Activated naive CD8-positive, alpha-beta T cell (primary cell): ENCODE data around the gene IFNA13.

ENCODE experiments used
- H3K27ac Mint-ChIP-seq: one replicate; pipeline ENCODE4 v1.8.0; 2021; ENCODE audit warnings: mixed read lengths
- H3K27me3 Mint-ChIP-seq: one replicate; pipeline ENCODE4 v1.8.0; 2021; ENCODE audit warnings: mixed read lengths
- H3K36me3 Mint-ChIP-seq: one replicate; pipeline ENCODE4 v1.8.0; 2021; ENCODE audit warnings: mixed read lengths
- H3K4me1 Mint-ChIP-seq: one replicate; pipeline ENCODE4 v1.8.0; 2021; ENCODE audit warnings: low read depth, mixed read lengths
- H3K4me3 Mint-ChIP-seq: one replicate; pipeline ENCODE4 v1.8.0; 2021; ENCODE audit warnings: mild to moderate bottlenecking, mixed read lengths
- H3K9me3 Mint-ChIP-seq: one replicate; pipeline ENCODE4 v1.8.0; 2021; ENCODE audit warnings: low read depth, mixed read lengths

Gene IFNA13

GRCh38 chr9:21331676-21332402 is 36.0 kb downstream of the IFNA13 start:
- H3K36me3 Mint-ChIP-seq = peaks cover 17% of the 10 kb centered on the region
- peaks cover 84% of the 10 kb centered on the region for H3K4me1 Mint-ChIP-seq
- peak overlapping the region; percentile 96 for H3K4me3 Mint-ChIP-seq
- no peaks in the 10 kb centered on the region for H3K27me3 Mint-ChIP-seq
- no peaks in the 10 kb centered on the region for H3K9me3 Mint-ChIP-seq
- peak overlapping the region; percentile 68 for H3K27ac Mint-ChIP-seq

- Mint-ChIP-seq H3K36me3 (peaks cover 3% of the 10 kb centered on the region), H3K9me3 (no peaks in the 10 kb centered on the region), H3K27ac (no peak overlapping the region), H3K4me3 (no peak overlapping the region), H3K27me3 (no peaks in the 10 kb centered on the region), H3K4me1 (peaks cover 59% of the 10 kb centered on the region)
Observed at GRCh38 chr9:21326526-21327139, 41.2 kb downstream of the IFNA13 start.

GRCh38 chr9:21324047-21324446 is 43.8 kb downstream of the IFNA13 start:
- Mint-ChIP-seq H3K27me3 (no peaks in the 10 kb centered on the region), H3K36me3 (peaks cover 3% of the 10 kb centered on the region), H3K4me1 (peaks cover 38% of the 10 kb centered on the region), H3K9me3 (no peaks in the 10 kb centered on the region), H3K4me3 (no peak overlapping the region), H3K27ac (peak overlapping the region; percentile 5)

GRCh38 chr9:21322911-21323461 is 44.9 kb downstream of the IFNA13 start:
- peaks cover 29% of the 10 kb centered on the region for H3K4me1 Mint-ChIP-seq
- no peaks in the 10 kb centered on the region for H3K9me3 Mint-ChIP-seq
- peak overlapping the region; percentile 10 for H3K27ac Mint-ChIP-seq

GRCh38 chr9:21320465-21320864 is 47.4 kb downstream of the IFNA13 start:
- H3K4me3 Mint-ChIP-seq = no peak overlapping the region
- H3K27ac Mint-ChIP-seq = no peak overlapping the region
- H3K27me3 Mint-ChIP-seq = no peaks in the 10 kb centered on the region
- peaks cover 3% of the 10 kb centered on the region for H3K36me3 Mint-ChIP-seq
- H3K4me1 Mint-ChIP-seq = peaks cover 10% of the 10 kb centered on the region
- no peaks in the 10 kb centered on the region for H3K9me3 Mint-ChIP-seq

More at GRCh38 chr9:21322911-21323461, 44.9 kb downstream of the IFNA13 start:
- no peaks in the 10 kb centered on the region for H3K27me3 Mint-ChIP-seq
- no peak overlapping the region for H3K4me3 Mint-ChIP-seq
- H3K36me3 Mint-ChIP-seq = peaks cover 3% of the 10 kb centered on the region

- no peak overlapping the region for H3K27ac Mint-ChIP-seq
Observed at GRCh38 chr9:21317956-21318923, 49.6 kb downstream of the IFNA13 start.

More at GRCh38 chr9:21317956-21318923, 49.6 kb downstream of the IFNA13 start:
- Mint-ChIP-seq H3K4me1 (peaks cover 2% of the 10 kb centered on the region), H3K4me3 (no peak overlapping the region), H3K27me3 (no peaks in the 10 kb centered on the region), H3K9me3 (no peaks in the 10 kb centered on the region), H3K36me3 (no peaks in the 10 kb centered on the region)
